SK-N-SH treated with all-trans-retinoic acid at 6 μM for 48 hours (cell line): ENCODE results near the gene SPACDR.

Source experiments
- ATAC-seq: fragments of 200-7000 bp; cut with Tn5 transposase; 3 replicates; pipeline ENCODE4 v1.9.1; 2020; ENCODE audit warnings: mild to moderate bottlenecking, moderate library complexity
- ARNTL ChIP-seq: fragments of 450-650 bp; formaldehyde crosslinking; IDR thresholded peaks from 2 replicates; pipeline ENCODE4 v1.5.0; 2020; ENCODE audit warnings: low read depth, mild to moderate bottlenecking, moderate library complexity, borderline replicate concordance
- BACH2 ChIP-seq: fragments of 250-450 bp; sonication (Bioruptor Pico); IDR thresholded peaks from 2 replicates; pipeline ENCODE4 v1.9.0; 2021; ENCODE audit warnings: mild to moderate bottlenecking, borderline replicate concordance
- CSDC2 ChIP-seq: fragments of 250-450 bp; sonication (Bioruptor Pico); IDR thresholded peaks from 2 replicates; pipeline ENCODE4 v1.5.0; 2020; ENCODE audit warnings: mild to moderate bottlenecking, moderate library complexity
- ESRRG ChIP-seq: fragments of 250-450 bp; sonication (Bioruptor Pico); IDR thresholded peaks from 2 replicates; pipeline ENCODE4 v1.6.1; 2021; ENCODE audit warnings: mild to moderate bottlenecking
- GLIS3 ChIP-seq: fragments of 250-450 bp; sonication (Bioruptor Pico); IDR thresholded peaks from 2 replicates; pipeline ENCODE4 v1.5.0; 2020; ENCODE audit warnings: mild to moderate bottlenecking, moderate library complexity
- ISL1 ChIP-seq: fragments of 250-450 bp; sonication (Bioruptor Pico); IDR thresholded peaks from 2 replicates; pipeline ENCODE4 v2.1.2; 2022; ENCODE audit warnings: mild to moderate bottlenecking, moderate library complexity
- OSR1 ChIP-seq: fragments of 250-450 bp; sonication (Bioruptor Pico); IDR thresholded peaks from 2 replicates; pipeline ENCODE4 v1.8.0; 2022; ENCODE audit warnings: moderate library complexity, mild to moderate bottlenecking, inconsistent platforms
- PPARA ChIP-seq: fragments of 250-450 bp; sonication (Bioruptor Pico); IDR thresholded peaks from 2 replicates; pipeline ENCODE4 v1.5.0; 2020; ENCODE audit warnings: mild to moderate bottlenecking, borderline replicate concordance
- RARB ChIP-seq: fragments of 250-450 bp; sonication (Bioruptor Pico); IDR thresholded peaks from 2 replicates; pipeline ENCODE4 v1.8.0; 2021; ENCODE audit warnings: mild to moderate bottlenecking, moderate library complexity
- SNAI2 ChIP-seq: fragments of 250-450 bp; sonication (Bioruptor Pico); IDR thresholded peaks from 2 replicates; pipeline ENCODE4 v1.5.0; 2020; ENCODE audit warnings: mild to moderate bottlenecking, moderate library complexity
- TCF4 ChIP-seq: fragments of 250-450 bp; sonication (Bioruptor Pico); IDR thresholded peaks from 2 replicates; pipeline ENCODE4 v1.8.0; 2021; ENCODE audit warnings: mild to moderate bottlenecking, moderate library complexity, borderline replicate concordance
- TOX ChIP-seq: fragments of 250-450 bp; sonication (Bioruptor Pico); IDR thresholded peaks from 2 replicates; pipeline ENCODE4 v1.8.0; 2021; ENCODE audit warnings: mild to moderate bottlenecking, moderate library complexity, borderline replicate concordance
- ZC3H10 ChIP-seq: fragments of 250-450 bp; sonication (Bioruptor Pico); IDR thresholded peaks from 2 replicates; pipeline ENCODE4 v1.5.1; 2021; ENCODE audit warnings: mild to moderate bottlenecking, moderate library complexity
- ZFP3 ChIP-seq: fragments of 250-450 bp; sonication (Bioruptor Pico); IDR thresholded peaks from 2 replicates; pipeline ENCODE4 v1.5.0; 2020; ENCODE audit warnings: mild to moderate bottlenecking, moderate library complexity
- ZFP30 ChIP-seq: fragments of 450-650 bp; formaldehyde crosslinking; IDR thresholded peaks from 2 replicates; pipeline ENCODE4 v1.5.0; 2022; ENCODE audit warnings: mild to moderate bottlenecking, moderate library complexity
- ZNF565 ChIP-seq: fragments of 450-650 bp; formaldehyde crosslinking; conservative IDR thresholded peaks from 2 replicates; pipeline ENCODE4 v1.5.0; 2020; ENCODE audit warnings: low read depth, mild to moderate bottlenecking, moderate library complexity
- ZNF70 ChIP-seq: fragments of 450-650 bp; formaldehyde crosslinking; IDR thresholded peaks from 2 replicates; pipeline ENCODE4 v1.5.0; 2020; ENCODE audit warnings: mild to moderate bottlenecking, moderate library complexity
- TF ChIP-seq, protein P1 (sequence below): fragments of 250-450 bp; sonication (Bioruptor Pico); IDR thresholded peaks from 2 replicates; pipeline ENCODE4 v1.8.0; 2021; ENCODE audit warnings: low read depth, mild to moderate bottlenecking, moderate library complexity, borderline replicate concordance
- TF ChIP-seq, protein P2 (sequence below): fragments of 250-450 bp; sonication (Bioruptor Pico); IDR thresholded peaks from 2 replicates; pipeline ENCODE4 v1.5.1; 2021; ENCODE audit warnings: mild to moderate bottlenecking, moderate library complexity
- TF ChIP-seq, protein P3 (sequence below): fragments of 250-450 bp; sonication (Bioruptor Pico); IDR thresholded peaks from 2 replicates; pipeline ENCODE4 v1.5.1; 2020; ENCODE audit warnings: low read depth, mild to moderate bottlenecking, moderate library complexity
- TF ChIP-seq, protein P4 (sequence below): fragments of 250-450 bp; sonication (Bioruptor Pico); IDR thresholded peaks from 2 replicates; pipeline ENCODE4 v1.5.0; 2020; ENCODE audit warnings: mild to moderate bottlenecking, moderate library complexity
- TF ChIP-seq, protein P5 (sequence below): fragments of 250-450 bp; sonication (Bioruptor Pico); IDR thresholded peaks from 2 replicates; pipeline ENCODE4 v1.8.0; 2020; ENCODE audit warnings: mild to moderate bottlenecking, moderate library complexity, borderline replicate concordance

Gene SPACDR

DNA sequence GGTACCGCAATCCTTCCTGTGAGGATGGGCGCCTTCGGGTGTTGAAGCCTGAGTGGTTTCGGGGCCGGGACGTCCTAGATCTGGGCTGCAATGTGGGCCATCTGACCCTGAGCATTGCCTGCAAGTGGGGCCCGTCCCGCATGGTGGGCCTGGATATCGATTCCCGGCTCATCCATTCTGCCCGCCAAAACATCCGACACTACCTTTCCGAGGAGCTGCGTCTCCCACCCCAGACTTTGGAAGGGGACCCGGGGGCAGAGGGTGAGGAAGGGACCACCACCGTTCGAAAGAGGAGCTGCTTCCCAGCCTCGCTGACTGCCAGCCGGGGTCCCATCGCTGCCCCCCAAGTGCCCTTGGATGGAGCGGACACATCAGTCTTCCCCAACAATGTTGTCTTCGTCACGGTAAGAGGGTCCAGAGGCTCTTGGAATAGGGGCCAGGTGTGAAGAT, 32.7 kb downstream of the SPACDR start:
- ATAC-seq: no peak
- TF ChIP-seq OSR1 (CRISPR knock-in tag) (no peak), TCF4 (CRISPR knock-in tag) (no peak)

DNA sequence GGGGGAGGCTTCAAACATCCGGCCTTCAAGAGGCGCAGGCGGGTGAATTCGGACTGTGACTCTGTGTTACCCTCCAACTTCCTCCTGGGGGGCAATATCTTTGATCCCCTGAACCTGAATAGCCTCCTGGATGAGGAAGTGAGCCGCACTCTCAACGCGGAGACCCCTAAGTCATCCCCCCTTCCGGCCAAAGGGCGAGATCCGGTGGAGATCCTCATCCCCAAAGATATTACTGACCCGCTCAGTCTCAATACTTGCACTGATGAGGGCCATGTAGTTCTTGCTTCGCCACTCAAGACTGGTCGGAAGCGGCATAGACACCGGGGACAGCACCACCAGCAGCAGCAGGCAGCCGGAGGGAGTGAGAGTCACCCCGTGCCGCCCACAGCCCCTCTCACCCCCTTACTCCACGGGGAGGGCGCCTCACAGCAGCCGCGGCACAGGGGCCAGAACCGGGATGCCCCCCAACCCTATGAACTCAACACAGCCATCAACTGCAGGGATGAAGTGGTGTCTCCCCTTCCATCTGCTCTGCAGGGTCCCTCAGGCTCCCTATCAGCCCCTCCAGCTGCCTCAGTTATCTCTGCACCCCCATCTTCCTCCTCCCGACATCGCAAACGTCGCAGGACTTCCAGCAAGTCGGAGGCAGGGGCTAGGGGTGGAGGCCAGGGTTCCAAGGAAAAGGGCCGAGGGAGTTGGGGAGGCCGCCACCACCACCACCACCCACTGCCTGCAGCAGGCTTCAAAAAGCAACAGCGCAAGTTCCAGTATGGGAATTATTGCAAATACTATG, 33.4 kb downstream of the SPACDR start:
- no peak for ATAC-seq
- TF ChIP-seq PPARA (CRISPR knock-in tag) (no peak), TOX (CRISPR knock-in tag) (no peak), ESRRG (CRISPR knock-in tag) (no peak), SNAI2 (CRISPR knock-in tag) (no peak), ZC3H10 (no peak), ISL1 (CRISPR knock-in tag) (no peak), TCF4 (CRISPR knock-in tag) (no peak), ARNTL (CRISPR knock-in tag) (no peak), BACH2 (CRISPR knock-in tag) (no peak), ZNF70 (no peak), RARB (CRISPR knock-in tag) (no peak)
- TF ChIP-seq, protein P1, sequence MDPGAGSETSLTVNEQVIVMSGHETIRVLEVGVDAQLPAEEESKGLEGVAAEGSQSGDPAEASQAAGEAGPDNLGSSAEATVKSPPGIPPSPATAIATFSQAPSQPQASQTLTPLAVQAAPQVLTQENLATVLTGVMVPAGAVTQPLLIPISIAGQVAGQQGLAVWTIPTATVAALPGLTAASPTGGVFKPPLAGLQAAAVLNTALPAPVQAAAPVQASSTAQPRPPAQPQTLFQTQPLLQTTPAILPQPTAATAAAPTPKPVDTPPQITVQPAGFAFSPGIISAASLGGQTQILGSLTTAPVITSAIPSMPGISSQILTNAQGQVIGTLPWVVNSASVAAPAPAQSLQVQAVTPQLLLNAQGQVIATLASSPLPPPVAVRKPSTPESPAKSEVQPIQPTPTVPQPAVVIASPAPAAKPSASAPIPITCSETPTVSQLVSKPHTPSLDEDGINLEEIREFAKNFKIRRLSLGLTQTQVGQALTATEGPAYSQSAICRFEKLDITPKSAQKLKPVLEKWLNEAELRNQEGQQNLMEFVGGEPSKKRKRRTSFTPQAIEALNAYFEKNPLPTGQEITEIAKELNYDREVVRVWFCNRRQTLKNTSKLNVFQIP (CRISPR knock-in tag): no peak
- TF ChIP-seq, protein P2, sequence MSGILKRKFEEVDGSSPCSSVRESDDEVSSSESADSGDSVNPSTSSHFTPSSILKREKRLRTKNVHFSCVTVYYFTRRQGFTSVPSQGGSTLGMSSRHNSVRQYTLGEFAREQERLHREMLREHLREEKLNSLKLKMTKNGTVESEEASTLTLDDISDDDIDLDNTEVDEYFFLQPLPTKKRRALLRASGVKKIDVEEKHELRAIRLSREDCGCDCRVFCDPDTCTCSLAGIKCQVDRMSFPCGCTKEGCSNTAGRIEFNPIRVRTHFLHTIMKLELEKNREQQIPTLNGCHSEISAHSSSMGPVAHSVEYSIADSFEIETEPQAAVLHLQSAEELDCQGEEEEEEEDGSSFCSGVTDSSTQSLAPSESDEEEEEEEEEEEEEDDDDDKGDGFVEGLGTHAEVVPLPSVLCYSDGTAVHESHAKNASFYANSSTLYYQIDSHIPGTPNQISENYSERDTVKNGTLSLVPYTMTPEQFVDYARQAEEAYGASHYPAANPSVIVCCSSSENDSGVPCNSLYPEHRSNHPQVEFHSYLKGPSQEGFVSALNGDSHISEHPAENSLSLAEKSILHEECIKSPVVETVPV (CRISPR knock-in tag): no peak
- TF ChIP-seq, protein P3, sequence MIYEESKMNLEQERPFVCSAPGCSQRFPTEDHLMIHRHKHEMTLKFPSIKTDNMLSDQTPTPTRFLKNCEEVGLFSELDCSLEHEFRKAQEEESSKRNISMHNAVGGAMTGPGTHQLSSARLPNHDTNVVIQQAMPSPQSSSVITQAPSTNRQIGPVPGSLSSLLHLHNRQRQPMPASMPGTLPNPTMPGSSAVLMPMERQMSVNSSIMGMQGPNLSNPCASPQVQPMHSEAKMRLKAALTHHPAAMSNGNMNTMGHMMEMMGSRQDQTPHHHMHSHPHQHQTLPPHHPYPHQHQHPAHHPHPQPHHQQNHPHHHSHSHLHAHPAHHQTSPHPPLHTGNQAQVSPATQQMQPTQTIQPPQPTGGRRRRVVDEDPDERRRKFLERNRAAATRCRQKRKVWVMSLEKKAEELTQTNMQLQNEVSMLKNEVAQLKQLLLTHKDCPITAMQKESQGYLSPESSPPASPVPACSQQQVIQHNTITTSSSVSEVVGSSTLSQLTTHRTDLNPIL (CRISPR knock-in tag): no peak

DNA sequence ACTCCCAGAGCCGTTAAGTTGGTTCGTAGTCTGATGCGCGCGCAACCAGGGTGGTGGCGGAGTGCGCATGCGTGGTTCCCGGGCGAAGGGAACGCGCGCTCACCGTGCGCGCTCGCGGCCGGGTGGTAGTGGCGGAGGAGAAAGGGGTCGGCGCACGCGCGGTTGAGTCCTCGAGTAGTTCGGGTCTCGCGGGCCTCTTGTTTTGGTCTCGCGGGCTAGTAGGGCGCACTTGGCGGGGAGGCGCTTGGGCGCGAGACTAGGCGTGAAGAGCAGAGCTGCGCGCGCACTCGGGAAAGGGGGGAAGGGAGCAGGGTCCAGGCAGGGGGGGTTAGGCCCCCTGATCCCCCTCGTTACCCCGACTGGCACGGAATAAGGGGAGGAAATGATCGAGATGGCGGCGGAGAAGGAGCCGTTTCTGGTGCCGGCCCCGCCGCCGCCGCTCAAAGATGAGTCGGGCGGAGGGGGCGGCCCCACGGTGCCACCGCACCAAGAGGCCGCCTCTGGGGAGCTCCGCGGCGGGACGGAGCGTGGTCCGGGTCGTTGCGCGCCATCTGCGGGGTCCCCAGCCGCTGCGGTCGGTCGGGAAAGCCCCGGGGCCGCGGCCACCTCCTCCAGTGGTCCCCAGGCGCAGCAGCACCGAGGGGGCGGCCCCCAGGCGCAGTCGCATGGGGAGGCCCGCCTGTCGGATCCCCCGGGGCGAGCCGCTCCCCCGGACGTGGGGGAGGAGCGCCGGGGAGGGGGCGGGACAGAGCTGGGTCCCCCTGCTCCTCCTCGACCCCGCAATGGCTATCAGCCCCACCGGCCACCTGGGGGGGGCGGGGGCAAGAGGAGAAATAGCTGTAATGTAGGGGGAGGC, 34.2 kb downstream of the SPACDR start, which contains the start of gene MEPCE:
Gene MEPCE, plus strand, starts transcription at position 195 of the 856 bp plus-strand sequence. Its CDS starts 188 bp downstream, at position 383.
- peak; percentile 68 for ATAC-seq

More for the DNA sequence above, 34.2 kb downstream of the SPACDR start, which contains the start of gene MEPCE:
- TF ChIP-seq, protein P4, sequence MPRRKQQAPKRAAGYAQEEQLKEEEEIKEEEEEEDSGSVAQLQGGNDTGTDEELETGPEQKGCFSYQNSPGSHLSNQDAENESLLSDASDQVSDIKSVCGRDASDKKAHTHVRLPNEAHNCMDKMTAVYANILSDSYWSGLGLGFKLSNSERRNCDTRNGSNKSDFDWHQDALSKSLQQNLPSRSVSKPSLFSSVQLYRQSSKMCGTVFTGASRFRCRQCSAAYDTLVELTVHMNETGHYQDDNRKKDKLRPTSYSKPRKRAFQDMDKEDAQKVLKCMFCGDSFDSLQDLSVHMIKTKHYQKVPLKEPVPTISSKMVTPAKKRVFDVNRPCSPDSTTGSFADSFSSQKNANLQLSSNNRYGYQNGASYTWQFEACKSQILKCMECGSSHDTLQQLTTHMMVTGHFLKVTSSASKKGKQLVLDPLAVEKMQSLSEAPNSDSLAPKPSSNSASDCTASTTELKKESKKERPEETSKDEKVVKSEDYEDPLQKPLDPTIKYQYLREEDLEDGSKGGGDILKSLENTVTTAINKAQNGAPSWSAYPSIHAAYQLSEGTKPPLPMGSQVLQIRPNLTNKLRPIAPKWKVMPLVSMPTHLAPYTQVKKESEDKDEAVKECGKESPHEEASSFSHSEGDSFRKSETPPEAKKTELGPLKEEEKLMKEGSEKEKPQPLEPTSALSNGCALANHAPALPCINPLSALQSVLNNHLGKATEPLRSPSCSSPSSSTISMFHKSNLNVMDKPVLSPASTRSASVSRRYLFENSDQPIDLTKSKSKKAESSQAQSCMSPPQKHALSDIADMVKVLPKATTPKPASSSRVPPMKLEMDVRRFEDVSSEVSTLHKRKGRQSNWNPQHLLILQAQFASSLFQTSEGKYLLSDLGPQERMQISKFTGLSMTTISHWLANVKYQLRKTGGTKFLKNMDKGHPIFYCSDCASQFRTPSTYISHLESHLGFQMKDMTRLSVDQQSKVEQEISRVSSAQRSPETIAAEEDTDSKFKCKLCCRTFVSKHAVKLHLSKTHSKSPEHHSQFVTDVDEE: peak; percentile 74; the same call in 1 of the 2 replicates
- TF ChIP-seq SNAI2 (CRISPR knock-in tag): no peak
- TF ChIP-seq ESRRG (CRISPR knock-in tag): 0 out of 2 replicates have a peak, but pooled peaks have one; percentile 57
- no peak for TF ChIP-seq ZFP30 (CRISPR knock-in tag)
- TF ChIP-seq ZNF565 (CRISPR knock-in tag): no peak
- no peak for TF ChIP-seq OSR1 (CRISPR knock-in tag)
- TF ChIP-seq ZC3H10: 0 out of 2 replicates have a peak, but pooled peaks have one; percentile 33
- TF ChIP-seq CSDC2 (CRISPR knock-in tag): peak; percentile 45; the same call in 1 of the 2 replicates
- TF ChIP-seq, protein P2 (CRISPR knock-in tag): no peak
- no peak for TF ChIP-seq TOX (CRISPR knock-in tag)
- TF ChIP-seq GLIS3 (CRISPR knock-in tag): peak; percentile 44; the same call in 1 of the 2 replicates
- TF ChIP-seq, protein P1 (CRISPR knock-in tag): peak; percentile 65; the same call in 1 of the 2 replicates
- TF ChIP-seq ZFP3 (CRISPR knock-in tag): peak; percentile 82; the same call in 1 of the 2 replicates
- TF ChIP-seq PPARA (CRISPR knock-in tag): no peak
- TF ChIP-seq, protein P5, sequence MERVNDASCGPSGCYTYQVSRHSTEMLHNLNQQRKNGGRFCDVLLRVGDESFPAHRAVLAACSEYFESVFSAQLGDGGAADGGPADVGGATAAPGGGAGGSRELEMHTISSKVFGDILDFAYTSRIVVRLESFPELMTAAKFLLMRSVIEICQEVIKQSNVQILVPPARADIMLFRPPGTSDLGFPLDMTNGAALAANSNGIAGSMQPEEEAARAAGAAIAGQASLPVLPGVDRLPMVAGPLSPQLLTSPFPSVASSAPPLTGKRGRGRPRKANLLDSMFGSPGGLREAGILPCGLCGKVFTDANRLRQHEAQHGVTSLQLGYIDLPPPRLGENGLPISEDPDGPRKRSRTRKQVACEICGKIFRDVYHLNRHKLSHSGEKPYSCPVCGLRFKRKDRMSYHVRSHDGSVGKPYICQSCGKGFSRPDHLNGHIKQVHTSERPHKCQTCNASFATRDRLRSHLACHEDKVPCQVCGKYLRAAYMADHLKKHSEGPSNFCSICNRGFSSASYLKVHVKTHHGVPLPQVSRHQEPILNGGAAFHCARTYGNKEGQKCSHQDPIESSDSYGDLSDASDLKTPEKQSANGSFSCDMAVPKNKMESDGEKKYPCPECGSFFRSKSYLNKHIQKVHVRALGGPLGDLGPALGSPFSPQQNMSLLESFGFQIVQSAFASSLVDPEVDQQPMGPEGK: peak; percentile 68
